Ishikawa (cell line): Measurements from ENCODE around the gene CKAP5.

ENCODE experiments used
- CEBPB ChIP-seq: IDR thresholded peaks from 2 replicates; pipeline ENCODE4 v1.6.1; 2012
- CREB1 ChIP-seq: IDR thresholded peaks from 2 replicates; pipeline ENCODE4 v1.6.1; 2012; ENCODE audit warnings: low read depth
- EP300 ChIP-seq: IDR thresholded peaks from 2 replicates; pipeline ENCODE4 v1.6.1; 2012; ENCODE audit warnings: borderline replicate concordance
- NFIC ChIP-seq: IDR thresholded peaks from 2 replicates; pipeline ENCODE4 v1.6.1; 2012
- RAD21 ChIP-seq: IDR thresholded peaks from 2 replicates; pipeline ENCODE4 v1.6.1; 2012; ENCODE audit warnings: low read depth
- TAF1 ChIP-seq: IDR thresholded peaks from 2 replicates; pipeline ENCODE4 v1.6.1; 2012; ENCODE audit warnings: low read depth, mild to moderate bottlenecking
- TEAD4 ChIP-seq: IDR thresholded peaks from 2 replicates; pipeline ENCODE4 v1.6.1; 2012
- YY1 ChIP-seq: IDR thresholded peaks from 2 replicates; pipeline ENCODE4 v1.6.1; 2012; ENCODE audit warnings: low read depth
- TF ChIP-seq, protein P1 (sequence below): IDR thresholded peaks from 2 replicates; pipeline ENCODE4 v1.6.1; 2012
- TF ChIP-seq, protein P2 (sequence below): IDR thresholded peaks from 2 replicates; pipeline ENCODE4 v1.6.1; 2012

- TF ChIP-seq NFIC (no peak), RAD21 (no peak), TAF1 (no peak), TEAD4 (no peak), YY1 (no peak), CEBPB (no peak), CREB1 (no peak), EP300 (no peak)
- TF ChIP-seq, protein P1, sequence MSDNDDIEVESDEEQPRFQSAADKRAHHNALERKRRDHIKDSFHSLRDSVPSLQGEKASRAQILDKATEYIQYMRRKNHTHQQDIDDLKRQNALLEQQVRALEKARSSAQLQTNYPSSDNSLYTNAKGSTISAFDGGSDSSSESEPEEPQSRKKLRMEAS, result no peak
- TF ChIP-seq, protein P2, sequence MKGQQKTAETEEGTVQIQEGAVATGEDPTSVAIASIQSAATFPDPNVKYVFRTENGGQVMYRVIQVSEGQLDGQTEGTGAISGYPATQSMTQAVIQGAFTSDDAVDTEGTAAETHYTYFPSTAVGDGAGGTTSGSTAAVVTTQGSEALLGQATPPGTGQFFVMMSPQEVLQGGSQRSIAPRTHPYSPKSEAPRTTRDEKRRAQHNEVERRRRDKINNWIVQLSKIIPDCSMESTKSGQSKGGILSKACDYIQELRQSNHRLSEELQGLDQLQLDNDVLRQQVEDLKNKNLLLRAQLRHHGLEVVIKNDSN, result no peak
Observed at GRCh38 chr11:46736146-46736545, 109.9 kb downstream of the CKAP5 start.
